Measurements from ENCODE around the gene DOCK8.

DOCK8 gene

DNA sequence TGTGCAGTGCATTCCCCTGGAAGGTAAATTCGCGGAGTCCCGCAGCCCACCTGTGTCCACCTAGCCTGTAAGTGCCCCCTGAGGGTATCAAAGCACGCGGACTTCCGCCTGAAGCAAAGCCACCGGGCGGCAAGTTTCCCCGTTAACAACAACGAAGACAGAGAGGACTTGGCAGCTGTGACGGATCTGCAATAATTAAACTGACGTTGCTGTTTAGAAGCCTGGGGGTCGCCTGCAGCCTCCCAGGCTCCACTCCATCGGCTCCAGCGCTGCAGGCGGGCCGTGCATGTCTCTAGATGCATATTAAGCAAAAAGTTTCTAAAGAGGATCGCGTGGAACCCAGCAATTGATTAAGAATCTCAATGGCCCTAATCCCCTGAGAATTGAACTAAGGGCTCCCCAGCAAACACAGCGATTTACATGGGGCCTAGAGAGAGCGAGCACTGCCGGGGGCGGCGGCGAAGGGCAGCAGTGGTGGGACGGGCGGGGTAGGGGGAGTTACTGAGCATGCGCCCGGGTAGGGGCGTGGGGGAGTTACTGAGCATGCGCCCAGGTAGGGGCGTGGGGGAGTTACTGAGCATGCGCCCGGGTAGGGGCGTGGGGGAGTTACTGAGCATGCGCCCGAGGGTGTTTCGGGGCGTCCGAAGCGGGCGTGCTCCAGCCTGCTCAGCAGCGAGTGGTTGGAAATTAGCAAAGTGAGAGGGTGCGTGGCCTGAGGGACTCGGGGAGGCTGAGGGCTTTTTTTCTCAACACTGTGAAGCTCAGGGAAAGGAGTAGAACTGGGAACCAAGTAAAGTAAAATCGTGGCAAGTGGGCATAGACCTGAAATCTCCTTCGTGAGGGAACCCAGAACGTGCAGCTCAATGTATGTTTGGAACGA, 255.2 kb downstream of the DOCK8 start:
- DNase-seq = peak; percentile 82

DNA sequence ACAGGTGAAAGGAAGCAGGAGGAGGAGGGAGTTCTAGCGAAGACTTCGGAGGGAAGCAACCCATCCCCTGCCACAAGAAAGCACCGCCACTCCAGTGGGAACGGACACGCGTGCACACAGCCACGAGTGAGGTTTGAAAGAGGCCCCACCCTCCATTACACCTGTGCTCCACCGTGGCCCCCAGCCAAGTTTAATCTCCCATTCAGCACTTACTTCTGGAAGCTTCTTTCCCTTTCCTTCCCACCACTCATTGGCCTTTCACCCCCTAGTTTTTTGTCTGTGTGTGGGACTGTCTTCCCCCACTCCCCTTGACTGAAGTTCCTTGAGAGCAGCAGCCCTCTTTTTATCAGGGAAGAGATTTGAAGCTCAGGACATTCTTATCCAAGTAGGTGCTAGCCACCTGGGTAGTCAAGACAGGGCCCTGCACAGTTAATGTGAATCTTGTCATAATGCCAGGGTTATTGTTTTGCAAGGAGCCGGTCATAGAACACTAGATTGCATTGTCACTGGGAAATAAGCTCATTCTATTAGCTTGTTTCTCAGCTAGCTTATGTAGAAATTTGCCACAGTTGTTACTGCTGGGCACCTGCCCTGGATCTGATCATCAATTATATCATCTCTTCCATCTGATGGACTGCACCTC, 256.0 kb downstream of the DOCK8 start:
- DNase-seq = no peak

DNA sequence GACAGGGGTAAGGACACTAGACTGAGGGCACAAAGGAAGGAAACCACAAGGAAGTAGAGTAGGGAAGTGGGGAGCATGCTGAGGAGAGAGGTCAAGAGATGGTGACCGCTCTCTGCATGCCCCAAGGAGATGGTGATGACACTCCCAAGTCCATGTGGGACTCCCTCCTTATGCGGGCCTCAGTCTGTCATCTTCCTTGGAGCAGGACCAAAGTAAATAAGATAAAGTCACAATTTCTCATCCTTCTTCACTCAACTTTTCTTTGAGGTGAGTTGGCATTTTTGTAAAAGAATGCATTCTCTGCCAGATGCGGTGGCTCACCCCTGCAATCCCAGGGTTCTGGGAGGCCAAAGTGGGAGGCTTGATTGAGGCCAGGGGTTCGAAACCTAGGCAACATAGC, 256.7 kb downstream of the DOCK8 start:
- DNase-seq = no peak

DNA sequence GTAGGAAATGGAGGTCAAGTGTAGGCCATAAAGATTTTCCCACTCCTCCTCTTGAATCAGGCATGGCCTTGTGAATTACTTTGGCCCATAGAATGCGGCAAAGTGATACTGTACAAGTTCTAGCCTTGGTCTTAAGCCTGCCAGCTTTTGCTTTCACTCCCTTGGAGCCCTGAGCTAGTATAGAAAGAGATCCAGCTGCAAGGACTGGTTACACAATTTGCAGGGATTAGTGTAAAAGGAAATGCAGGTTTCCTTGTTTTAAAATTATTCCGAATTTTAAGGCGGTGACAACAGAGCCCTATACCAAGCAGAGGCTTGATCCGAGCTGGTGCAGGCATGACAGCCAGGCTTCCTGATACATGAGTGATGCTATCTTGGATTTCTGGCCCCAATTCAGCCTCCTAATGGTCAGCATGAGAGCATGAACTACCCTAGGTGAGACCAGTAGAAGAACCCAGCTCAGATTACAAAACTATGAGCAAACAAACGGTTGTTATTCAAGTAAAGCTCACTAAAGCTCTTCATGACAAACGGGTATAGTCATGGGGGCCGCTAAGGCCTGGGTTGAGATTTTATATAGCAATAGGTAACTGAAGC, 257.9 kb downstream of the DOCK8 start:
- DNase-seq = no peak

DNA sequence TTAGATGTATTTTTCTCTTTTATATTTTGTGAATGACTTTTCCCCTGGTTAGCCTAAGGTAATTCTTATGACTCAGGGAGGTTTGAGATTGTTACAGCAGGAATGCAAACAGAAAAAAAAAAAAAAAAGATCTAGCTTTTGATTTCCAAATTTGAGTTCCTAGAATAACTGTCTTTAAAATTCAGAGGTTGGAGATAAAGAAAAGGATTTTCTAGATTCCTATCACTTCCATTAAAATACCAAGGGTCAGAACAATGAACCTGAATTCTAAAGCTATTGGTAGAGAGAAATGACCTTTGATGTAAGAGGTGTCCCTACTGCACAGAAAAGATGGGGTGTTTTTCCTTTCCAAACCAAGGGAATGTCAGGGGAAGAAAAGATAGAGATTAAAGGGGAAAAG, 262.5 kb downstream of the DOCK8 start:
- DNase-seq = no peak

DNA sequence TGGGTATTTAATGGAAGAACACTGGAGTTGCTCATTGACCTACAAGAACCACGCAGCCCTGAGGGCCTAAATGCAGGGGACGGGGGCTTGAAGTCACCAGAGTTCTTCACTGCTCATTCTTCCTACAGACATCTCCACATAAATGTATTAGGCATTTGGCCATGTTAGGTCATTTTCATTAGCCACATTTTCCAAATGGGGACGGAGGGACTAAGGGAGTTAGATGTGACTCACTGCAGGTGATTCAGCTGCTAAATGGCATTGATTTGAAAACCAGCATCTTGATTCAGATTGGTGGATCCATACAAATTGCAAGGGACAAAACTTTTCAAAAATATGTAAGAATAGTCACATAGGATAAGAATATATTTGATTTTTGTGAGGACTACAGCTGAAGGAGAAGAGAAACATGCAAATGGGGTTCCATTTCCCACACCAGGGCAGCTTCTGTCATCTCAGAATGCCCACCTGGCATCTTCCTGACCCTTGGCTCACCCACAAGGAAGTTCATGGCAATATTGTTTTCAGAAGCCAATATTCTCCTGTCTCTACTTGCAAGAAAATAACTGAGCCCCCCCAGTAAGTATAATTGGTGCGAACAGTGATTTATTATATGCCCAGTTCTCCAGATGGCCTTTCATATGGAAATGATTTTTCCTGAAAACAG, 264.8 kb downstream of the DOCK8 start:
- no peak for DNase-seq

DNA sequence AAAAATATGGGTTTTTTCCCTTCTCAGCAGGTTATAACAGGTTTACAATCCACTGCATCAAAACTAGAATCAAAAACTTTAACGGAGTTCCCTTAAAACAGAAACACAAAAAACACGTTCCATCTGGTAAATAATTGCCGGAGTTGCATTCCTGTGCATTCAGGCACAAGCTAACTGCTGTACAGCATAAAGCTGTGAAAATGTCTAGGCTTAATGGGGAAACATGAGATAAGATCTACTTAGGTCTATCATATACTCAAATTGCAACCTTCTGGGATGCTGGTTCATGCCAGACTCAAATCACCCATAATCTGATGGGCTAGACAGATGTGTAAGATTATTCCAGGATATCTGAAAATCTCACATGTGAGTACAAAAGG, 265.3 kb downstream of the DOCK8 start:
- no peak for DNase-seq

DNA sequence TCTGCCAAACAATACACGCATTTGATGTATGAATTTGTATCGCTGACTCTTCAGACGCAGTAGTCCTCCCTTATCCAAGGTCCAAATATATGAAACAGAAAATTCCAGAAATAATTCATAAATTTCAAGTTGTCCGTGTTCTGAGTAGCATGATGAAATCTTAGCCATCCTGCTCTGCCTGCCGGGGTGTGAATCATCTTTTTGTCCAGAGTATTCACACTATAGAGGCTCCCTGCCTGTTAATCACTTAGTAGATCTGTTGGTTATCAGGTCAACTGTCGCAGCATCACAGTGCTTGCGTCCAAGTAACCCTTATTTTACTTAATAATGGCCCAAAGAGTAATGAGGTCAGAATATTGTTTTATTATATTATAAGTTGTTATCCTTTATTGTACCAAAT, 268.1 kb downstream of the DOCK8 start:
- DNase-seq = no peak

DNA sequence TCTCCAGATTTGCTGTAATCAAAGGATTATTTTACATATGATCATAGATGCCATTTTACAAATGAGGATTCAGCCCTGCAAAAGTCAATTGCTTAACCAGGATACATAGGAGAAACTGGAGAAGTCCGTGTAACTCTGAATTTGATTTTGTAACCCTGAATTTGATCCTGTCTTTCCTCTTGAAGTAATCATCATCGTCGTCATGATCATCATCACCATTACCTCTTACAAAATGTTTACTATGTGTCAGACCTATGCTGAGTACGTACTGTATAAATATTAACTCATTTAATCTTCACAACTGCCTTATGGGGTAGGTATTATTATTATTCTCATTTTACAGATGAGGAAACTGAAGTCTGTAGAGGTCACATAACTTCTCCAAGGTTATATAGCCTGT, 271.5 kb downstream of the DOCK8 start:
- DNase-seq = no peak

DNA sequence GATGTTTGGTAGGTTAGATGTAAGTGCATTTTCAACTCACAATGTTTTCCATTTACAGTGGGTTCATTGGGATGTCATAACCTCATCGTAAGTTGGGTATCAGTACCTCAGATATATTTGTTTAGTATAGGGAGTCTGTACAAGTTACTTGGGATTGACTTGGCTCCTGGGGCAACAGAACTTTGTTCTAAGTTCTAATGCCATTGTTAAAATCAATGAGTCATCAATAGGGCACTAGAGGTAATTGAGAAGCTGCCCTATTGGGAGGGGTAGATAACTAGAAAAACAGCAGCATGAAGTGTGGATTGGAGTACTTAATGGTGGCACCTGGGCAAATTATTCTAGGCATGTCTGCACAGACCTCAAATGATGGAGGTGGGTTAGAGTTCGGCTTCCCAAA, 272.8 kb downstream of the DOCK8 start:
- no peak for DNase-seq

DNA sequence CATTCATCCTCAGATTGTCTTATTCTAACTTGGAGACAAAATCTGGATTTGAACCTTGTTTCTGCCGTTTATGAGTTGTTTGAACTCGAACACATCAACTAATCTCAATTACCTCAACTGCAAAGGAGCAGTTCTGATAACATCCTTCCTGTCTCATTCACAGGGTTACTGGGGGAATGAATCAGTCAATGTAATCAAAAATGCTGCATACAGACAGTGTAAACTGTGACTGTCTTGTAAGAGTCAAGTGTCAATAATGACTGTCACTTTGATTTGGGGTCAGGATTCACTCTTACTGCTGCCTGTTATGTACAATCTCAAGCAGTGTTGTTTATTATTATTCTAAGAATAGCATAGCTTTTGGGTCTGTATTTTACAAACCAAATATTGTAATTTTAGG, 273.8 kb downstream of the DOCK8 start:
- DNase-seq = no peak

DNA sequence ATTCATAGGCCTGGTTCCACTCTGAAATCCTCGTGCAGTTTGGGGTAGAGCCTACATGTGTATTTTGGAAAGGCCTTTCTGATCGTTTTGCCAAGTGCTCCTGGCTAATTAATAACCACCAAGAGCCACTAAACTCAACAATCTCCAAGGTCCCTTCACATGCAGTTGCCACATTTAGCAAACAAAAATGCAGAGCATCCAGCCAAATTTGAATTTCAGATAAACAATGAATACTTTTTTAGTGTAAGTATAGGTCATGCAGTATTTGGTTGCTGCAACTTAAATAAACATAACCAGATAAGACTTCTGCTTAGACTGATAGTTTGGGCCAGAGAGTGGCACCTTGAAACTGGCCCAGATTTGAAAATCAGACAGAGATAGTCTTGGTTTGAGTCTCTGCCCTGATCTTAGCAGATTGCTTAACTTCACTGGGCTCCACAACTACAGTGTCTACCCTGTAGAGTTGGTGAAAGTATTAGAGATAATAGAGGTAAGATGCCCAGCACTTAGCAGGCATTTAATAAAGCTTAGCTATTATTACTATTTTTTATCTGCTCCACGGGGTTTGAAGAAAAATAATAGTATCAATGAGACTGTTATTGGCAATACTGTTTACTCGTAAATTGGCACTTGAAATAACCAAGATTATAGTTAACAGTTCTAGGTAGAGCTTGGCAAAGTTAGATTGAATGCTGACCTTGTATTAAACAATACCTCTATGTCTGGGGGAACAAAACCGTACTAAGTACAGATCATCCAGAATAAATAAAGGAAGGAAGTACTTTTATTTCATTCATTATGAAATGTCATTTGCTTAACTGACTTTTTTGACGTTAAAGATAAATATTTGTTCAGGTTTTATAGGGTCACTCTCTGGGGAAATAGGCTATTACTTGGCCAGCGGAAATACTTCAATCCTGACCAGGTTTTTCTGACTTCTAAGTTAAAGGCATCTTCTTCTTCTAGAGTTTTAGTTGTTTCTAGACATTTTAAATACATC, 274.8 kb downstream of the DOCK8 start:
- DNase-seq = no peak

DNA sequence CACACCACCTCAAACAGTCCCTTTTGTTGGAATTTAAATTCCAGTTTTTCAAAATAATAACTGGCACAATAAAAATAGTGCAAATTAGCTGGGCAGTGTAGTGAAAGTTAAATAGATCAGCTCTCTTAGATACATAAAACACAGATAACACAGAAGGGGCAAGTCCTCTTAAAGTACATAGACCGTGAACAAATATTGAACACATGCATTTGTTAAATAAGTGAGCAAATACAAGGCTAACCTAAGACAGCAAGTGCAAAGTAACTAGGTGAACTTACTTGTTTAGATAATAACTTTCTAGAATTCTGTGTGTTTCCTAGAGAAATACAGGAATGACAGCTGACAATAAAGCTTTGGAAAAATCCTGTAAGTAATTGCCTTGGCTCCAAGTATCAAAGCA, 280.1 kb downstream of the DOCK8 start:
- no peak for DNase-seq

DNA sequence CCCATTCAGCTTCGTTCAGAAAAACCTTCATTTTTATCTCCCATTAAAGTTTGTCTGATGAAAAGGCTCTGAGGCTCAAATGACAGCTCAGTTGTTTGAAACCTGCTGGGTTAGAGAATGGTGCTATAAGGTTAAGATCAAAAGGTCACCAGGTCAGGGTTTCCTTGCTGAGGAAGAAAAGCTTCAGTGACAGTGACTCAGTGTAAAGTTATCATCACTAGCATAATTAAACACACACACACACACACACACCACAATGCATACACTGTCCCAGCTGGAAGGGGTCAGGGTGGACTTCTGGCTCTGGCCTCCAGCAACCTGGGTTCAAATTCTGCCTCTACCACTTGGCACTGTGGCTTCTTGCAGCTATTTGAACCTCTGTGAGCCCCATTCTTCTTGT, 281.1 kb downstream of the DOCK8 start:
- DNase-seq = no peak

DNA sequence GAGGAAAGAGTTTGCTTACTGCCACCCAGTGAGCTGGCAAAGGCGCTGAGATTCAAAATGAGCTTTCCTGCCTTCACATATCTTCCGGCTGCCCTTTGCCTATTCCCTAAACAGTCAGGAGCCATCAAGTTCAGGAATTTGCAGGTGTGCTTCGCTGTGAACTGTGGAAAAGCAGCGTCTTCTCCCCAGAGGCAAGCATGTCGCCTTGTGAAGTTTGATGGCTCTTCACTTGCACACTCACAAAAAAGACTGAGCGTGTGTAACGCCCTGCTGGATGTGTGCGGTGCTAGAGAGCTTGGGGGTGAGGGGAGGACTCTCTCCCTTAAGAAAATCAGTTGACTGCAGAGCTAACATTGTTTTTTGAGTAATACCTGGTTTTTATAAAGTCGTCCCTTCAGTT, 288.7 kb downstream of the DOCK8 start:
- DNase-seq = no peak

DNA sequence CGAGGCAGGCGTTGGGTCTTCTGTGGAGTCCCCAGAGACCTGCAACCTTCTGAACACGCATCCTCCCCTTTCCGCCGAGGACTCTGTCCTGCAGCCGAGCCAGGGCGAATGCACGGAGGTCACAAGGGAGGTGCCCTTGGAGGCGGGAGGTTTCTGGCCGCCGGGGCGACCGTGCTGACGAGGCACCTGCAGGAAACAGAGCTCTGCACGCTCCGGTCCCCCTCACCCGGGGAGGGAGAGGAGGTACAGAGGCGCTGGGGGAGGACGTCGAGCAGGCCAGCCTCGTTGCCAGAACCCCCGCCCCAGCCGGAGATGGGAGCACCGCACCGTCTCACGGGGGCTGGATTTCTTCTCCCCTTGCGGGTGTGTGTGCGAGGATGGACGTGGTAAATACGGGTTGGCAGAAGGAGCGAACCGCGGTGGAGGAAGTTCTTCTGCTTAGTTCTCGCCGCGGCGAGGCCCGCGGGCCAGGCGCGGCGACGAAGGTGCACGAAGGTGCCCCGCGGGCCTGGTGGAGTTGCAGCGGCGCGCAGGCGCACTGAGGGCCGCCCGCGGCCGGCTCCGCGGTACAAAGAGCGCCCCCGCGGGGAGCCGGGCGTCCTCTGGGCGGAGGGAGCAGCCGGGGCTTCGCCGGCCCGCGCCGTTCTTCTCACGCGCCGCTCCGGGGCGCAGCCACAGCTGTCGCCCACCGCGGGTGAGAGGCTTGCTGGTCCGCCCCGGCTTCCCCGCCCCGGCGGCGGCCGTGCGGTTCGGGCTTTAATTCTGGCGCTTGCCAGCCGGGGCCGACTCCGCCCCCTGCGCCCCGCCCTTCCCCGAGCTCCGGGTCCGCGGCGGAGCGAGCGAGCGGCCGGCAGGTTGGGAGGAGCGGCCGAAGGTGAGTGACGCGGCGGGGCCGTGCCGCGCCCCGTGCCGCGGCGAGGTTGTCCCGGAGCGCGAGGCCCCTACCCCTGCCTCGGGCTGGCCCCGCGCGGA, 289.5 kb downstream of the DOCK8 start, which contains the start of gene KANK1:
TSS of gene KANK1 (plus strand) at position 815 of the 972 bp plus-strand sequence.
- DNase-seq = peak; percentile 47

DNA sequence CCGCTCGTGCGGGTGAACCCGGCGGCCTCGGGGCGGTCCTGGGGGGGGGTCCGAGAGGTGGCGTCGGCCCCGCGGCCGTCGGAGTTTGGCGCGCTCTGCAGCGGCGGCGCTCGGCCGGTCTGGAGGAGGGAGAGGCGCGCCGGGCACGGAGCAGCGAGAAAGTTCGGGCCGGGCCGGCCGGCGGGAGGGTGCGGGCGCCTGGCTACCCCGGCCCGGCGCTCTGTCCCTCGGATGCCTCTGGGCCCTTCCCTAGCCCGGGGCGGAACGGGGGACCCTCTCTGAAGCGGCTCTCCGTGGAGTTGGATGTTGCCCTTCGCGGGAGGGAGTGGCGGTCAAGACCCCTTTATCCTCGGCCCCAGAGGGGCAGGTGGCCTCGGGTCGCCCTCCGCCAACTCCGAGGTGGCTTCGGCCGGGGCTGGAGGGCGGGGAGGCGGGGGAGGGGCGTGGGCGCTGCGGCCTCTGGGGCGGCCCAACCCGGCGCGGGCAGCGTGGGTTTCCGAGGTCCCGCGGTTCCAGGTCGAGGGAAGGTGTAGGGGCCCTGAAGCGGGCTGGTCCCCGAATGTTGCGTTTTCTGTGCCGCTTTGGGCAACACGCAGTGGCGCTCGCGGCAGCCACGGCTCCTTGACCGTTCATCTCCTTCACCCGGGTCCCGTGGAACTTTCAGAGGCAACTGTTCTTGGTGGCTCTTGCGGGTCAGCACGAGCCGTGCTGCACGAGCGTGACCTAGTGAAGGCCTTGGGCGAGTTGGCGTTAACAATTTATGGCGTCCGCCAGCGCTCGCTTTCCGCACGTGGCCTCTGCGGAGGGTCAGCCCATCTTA, 290.5 kb downstream of the DOCK8 start:
- DNase-seq = no peak

DNA sequence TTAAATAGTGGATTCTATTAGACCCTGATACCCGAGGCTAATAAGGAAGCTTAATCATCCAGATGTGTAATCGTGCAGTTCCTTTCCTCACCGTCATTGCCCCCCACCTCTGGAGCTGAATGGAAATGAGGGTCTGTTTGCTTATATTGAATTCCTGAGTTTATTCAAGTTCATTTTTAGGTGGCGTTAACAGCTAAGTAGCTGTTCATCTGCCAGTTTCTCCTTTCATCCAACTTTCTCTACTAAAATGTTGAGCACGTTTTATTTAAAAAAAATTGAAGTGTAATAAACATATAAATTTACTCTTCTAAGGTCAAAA, 291.0 kb downstream of the DOCK8 start:
- no peak for DNase-seq

DNA sequence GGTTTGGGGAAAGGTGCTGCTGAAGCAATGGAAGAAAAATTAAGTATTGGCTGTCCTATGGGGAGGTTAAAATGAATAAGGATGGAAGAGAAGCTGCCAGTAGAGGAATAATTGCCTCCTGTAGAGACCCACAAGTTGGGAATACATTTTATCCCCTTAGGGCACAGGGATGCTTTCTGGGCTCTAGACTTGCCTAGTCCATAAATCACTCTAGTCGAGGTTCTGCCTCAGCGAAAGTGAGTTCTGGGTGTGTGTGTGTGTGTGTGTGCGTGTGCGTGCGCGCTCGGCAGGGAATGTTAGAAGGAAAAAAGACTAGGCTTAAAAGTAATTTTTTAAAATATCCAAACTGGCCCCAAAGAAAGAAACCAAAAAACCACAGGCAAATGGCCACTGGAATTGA, 291.6 kb downstream of the DOCK8 start:
- DNase-seq = no peak

DNA sequence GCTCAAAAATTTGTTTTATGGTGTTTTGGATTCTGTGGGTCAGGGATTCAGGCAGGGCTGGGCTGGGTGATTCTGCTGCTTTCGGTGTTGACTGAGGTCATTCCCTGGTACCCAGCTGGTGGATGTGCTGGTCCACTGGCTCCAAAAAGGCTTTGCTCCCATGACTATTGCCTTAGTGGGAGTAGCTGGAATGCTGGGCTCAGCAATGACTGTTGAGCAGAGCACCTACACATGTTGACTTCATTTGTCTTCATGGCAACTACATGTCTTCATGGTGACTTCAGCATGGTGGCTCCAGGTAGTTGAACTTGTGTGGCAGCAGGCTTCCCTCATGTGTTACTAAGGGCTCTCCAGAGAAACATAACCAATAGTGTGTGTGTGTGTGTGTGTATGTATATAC, 297.2 kb downstream of the DOCK8 start:
- no peak for DNase-seq

All from fibroblast of skin of right quadriceps (primary cell).